H9 (cell line): Measurements from ENCODE around the gene KCNH1. TPM values are rescaled to one million over a fixed set of nuclear protein-coding genes. Genes with fewer than 3 reads are reported as not detected.

Experiments used
- DNase-seq: peaks from one replicate; pipeline ENCODE4 v3.0.0-alpha.2; 2017
- H2AFZ ChIP-seq: one replicate; pipeline ENCODE4 v1.6.1; 2013; ENCODE audit warnings: mild to moderate bottlenecking, low read length, control low read depth, moderate library complexity
- H2AK5ac ChIP-seq: 2 replicates; pipeline ENCODE4 v1.6.1; 2013; ENCODE audit warnings: low read length, control low read depth, mixed read lengths; ENCODE audit not compliant: insufficient read length
- H2BK120ac ChIP-seq: one replicate; pipeline ENCODE4 v1.6.1; 2013; ENCODE audit warnings: low read depth, mild to moderate bottlenecking, low read length, control low read depth, inconsistent platforms; ENCODE audit not compliant: poor library complexity, severe bottlenecking
- H2BK12ac ChIP-seq: 2 replicates; pipeline ENCODE4 v1.6.1; 2013; ENCODE audit warnings: low read length, control low read depth, mixed read lengths, low read depth; ENCODE audit not compliant: insufficient read length
- H2BK15ac ChIP-seq: 2 replicates; pipeline ENCODE4 v1.6.1; 2013; ENCODE audit warnings: low read depth, low read length, control low read depth
- H2BK20ac ChIP-seq: one replicate; pipeline ENCODE4 v1.6.1; 2013; ENCODE audit warnings: low read depth, mild to moderate bottlenecking, low read length, control low read depth, inconsistent platforms; ENCODE audit not compliant: poor library complexity, severe bottlenecking
- H2BK5ac ChIP-seq: 2 replicates; pipeline ENCODE4 v1.6.1; 2013; ENCODE audit warnings: low read length, control low read depth, mixed read lengths; ENCODE audit not compliant: insufficient read length
- H3K14ac ChIP-seq: 2 replicates; pipeline ENCODE4 v1.6.1; 2013; ENCODE audit warnings: low read length, control low read depth; ENCODE audit not compliant: insufficient read depth
- H3K18ac ChIP-seq: 2 replicates; pipeline ENCODE4 v1.6.1; 2013; ENCODE audit warnings: low read depth, mild to moderate bottlenecking, mixed read lengths, low read length, control low read depth; ENCODE audit not compliant: insufficient read length
- H3K23ac ChIP-seq: 2 replicates; pipeline ENCODE4 v1.6.1; 2013; ENCODE audit warnings: low read length, control low read depth, mixed read lengths, low read depth; ENCODE audit not compliant: insufficient read length
- H3K23me2 ChIP-seq: 2 replicates; pipeline ENCODE4 v1.6.1; 2013; ENCODE audit warnings: low read depth, mild to moderate bottlenecking, mixed read lengths, low read length, control low read depth; ENCODE audit not compliant: insufficient read length, poor library complexity, severe bottlenecking
- H3K27ac ChIP-seq: 2 replicates; pipeline ENCODE4 v1.5.1; 2013; ENCODE audit warnings: low read length, control low read depth, mixed read lengths, low read depth; ENCODE audit not compliant: insufficient read length
- H3K27me3 ChIP-seq: 2 replicates; pipeline ENCODE4 v1.6.1; 2013; ENCODE audit warnings: low read length, control low read depth, inconsistent platforms; ENCODE audit not compliant: insufficient read depth
- H3K4ac ChIP-seq: 2 replicates; pipeline ENCODE4 v1.6.1; 2013; ENCODE audit warnings: low read depth, mild to moderate bottlenecking, control low read depth, inconsistent platforms, low read length, moderate library complexity
- H3K4me1 ChIP-seq: 2 replicates; pipeline ENCODE4 v1.6.1; 2013; ENCODE audit warnings: low read length, control low read depth, inconsistent platforms; ENCODE audit not compliant: insufficient read depth
- H3K4me2 ChIP-seq: 2 replicates; pipeline ENCODE4 v1.6.1; 2013; ENCODE audit warnings: low read length, control low read depth, mixed read lengths; ENCODE audit not compliant: insufficient read length, insufficient read depth
- H3K56ac ChIP-seq: 2 replicates; pipeline ENCODE4 v1.6.1; 2013; ENCODE audit warnings: low read depth, mild to moderate bottlenecking, mixed read lengths, low read length, control low read depth; ENCODE audit not compliant: insufficient read length
- H3K79me1 ChIP-seq: 2 replicates; pipeline ENCODE4 v1.6.1; 2013; ENCODE audit warnings: low read depth, mild to moderate bottlenecking, moderate library complexity, low read length, control low read depth, inconsistent platforms; ENCODE audit not compliant: insufficient read depth, poor library complexity, severe bottlenecking
- H3K79me2 ChIP-seq: 2 replicates; pipeline ENCODE4 v1.6.1; 2013; ENCODE audit warnings: low read length, control low read depth, inconsistent platforms; ENCODE audit not compliant: insufficient read depth
- H3K9ac ChIP-seq: 2 replicates; pipeline ENCODE4 v1.6.1; 2013; ENCODE audit warnings: low read length, control low read depth, mixed read lengths; ENCODE audit not compliant: insufficient read length; ENCODE audit errors: extremely low read depth
- H3K9me3 ChIP-seq: one replicate; pipeline ENCODE4 v1.6.1; 2013; ENCODE audit warnings: low read depth, low read length, inconsistent platforms; ENCODE audit not compliant: control insufficient read depth
- H3T11ph ChIP-seq: one replicate; pipeline ENCODE4 v1.6.1; 2013; ENCODE audit warnings: mild to moderate bottlenecking, low read length, control low read depth, inconsistent platforms
- H4K20me1 ChIP-seq: one replicate; pipeline ENCODE4 v1.6.1; 2013; ENCODE audit not compliant: control insufficient read depth, insufficient read length, insufficient read depth
- H4K5ac ChIP-seq: 2 replicates; pipeline ENCODE4 v1.6.1; 2013; ENCODE audit warnings: low read depth, mild to moderate bottlenecking, mixed read lengths, low read length, control low read depth; ENCODE audit not compliant: insufficient read length
- H4K8ac ChIP-seq: replicated peaks from 2 replicates; pipeline ENCODE4 v1.6.1; 2013; ENCODE audit warnings: low read length, control low read depth, mixed read lengths, low read depth; ENCODE audit not compliant: insufficient read length
- H4K91ac ChIP-seq: 2 replicates; pipeline ENCODE4 v1.6.1; 2013; ENCODE audit warnings: low read depth, mild to moderate bottlenecking, moderate library complexity, mixed read lengths, low read length, control low read depth; ENCODE audit not compliant: insufficient read length
- H3K27ac Mint-ChIP-seq, 3 experiments: 2 replicates in 2 of 3; 3 replicates in 1 of 3; pipeline ENCODE4 v1.8.0; 2020 to 2021; ENCODE audit warnings: mixed read lengths in 3 of 3, mild to moderate bottlenecking in 1 of 3, moderate library complexity in 1 of 3
- H3K27me3 Mint-ChIP-seq: 2 replicates; pipeline ENCODE4 v1.8.0; 2021; ENCODE audit warnings: low read depth, mild to moderate bottlenecking, moderate library complexity, mixed read lengths
- H3K36me3 Mint-ChIP-seq, 3 experiments: 2 replicates in 2 of 3; 3 replicates in 1 of 3; pipeline ENCODE4 v1.8.0; 2020 to 2021; ENCODE audit warnings: low read depth in 3 of 3, mixed read lengths in 3 of 3; ENCODE audit not compliant: insufficient read depth in 1 of 3
- H3K4me1 Mint-ChIP-seq, 2 experiments: 2 replicates each; pipeline ENCODE4 v1.8.0; 2020; ENCODE audit warnings: mixed read lengths in 2 of 2
- H3K4me3 Mint-ChIP-seq, 2 experiments: 2 replicates in 1 of 2; 3 replicates in 1 of 2; pipeline ENCODE4 v1.8.0; 2020 to 2021; ENCODE audit warnings: mild to moderate bottlenecking in 2 of 2, mixed read lengths in 2 of 2, moderate library complexity in 1 of 2
- H3K9me3 Mint-ChIP-seq, 2 experiments: 2 replicates in 1 of 2; 3 replicates in 1 of 2; pipeline ENCODE4 v1.8.0; 2020; ENCODE audit warnings: mild to moderate bottlenecking in 2 of 2, mixed read lengths in 2 of 2, moderate library complexity in 1 of 2
- WGBS: extraction: QIAGEN DNeasy Blood & Tissue Kit; methylation state at CpG from one replicate; pipeline ENCODE4 v1.1.7; 2013; ENCODE audit warnings: missing lambda C conversion rate, low lambda C conversion rate, mixed read lengths; ENCODE audit not compliant: insufficient read length; ENCODE audit errors: extremely low coverage; 5-methylcytosine and 5-hydroxymethylcytosine counted together
- total RNA-seq: library from RNA; stranded (reverse); gene quantifications from 2 replicates; pipeline ENCODE4 v1.2.1, GENCODE V29; 2021
- TF ChIP-seq, protein P1 (sequence below): fragments of 200-600 bp; sonication (generic); conservative IDR thresholded peaks from 3 replicates; pipeline ENCODE4 v1.8.0; 2021; ENCODE audit warnings: antibody characterized with exemption, mild to moderate bottlenecking

Gene KCNH1
- total RNA-seq, 1 experiment from 2014 or later = 0.11 TPM

DNA sequence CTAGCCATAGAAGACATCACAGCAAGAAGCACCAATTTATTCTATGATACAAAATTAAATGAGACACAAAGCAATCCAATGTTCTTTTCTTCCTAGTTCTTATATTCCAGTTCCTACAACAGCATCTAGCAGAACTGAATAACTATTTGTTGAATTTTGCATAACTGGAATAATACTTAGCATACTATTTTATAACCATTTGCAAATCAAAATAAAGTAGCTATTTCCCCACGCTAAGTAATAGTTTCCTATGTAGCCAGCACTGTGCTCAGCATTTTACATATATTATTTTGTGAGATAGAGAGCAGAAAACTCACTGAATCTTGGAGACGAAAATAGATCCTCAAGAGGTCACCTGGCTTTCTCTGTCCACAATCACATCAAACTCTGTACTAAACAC, 42.1 kb downstream of the KCNH1 start:
- Histone ChIP-seq H3K79me1 (no peaks in the 10 kb centered on the region), H2AFZ (no peak overlapping the region), H4K5ac (no peak overlapping the region), H3K23ac (no peak overlapping the region), H4K20me1 (no peaks in the 10 kb centered on the region), H2BK20ac (no peak overlapping the region), H2BK15ac (no peak overlapping the region), H3K27ac (no peak overlapping the region), H2BK5ac (no peak overlapping the region), H4K91ac (no peak overlapping the region), H3K9ac (no peak overlapping the region), H4K8ac (no peak overlapping the region), H3K4ac (no peak overlapping the region), H3K4me1 (no peaks in the 10 kb centered on the region), H2AK5ac (no peak overlapping the region), H3K23me2 (no peaks in the 10 kb centered on the region), H3K79me2 (no peaks in the 10 kb centered on the region), H2BK120ac (no peak overlapping the region), H3K18ac (no peak overlapping the region), H3K4me2 (no peak overlapping the region), H3K27me3 (no peaks in the 10 kb centered on the region), H2BK12ac (no peak overlapping the region), H3K9me3 (no peaks in the 10 kb centered on the region), H3K56ac (no peak overlapping the region), H3K14ac (no peak overlapping the region), H3T11ph (no peak overlapping the region)
- no CpG with 5 or more reads among the region's 2 CpGs for WGBS
- H3K4me3 Mint-ChIP-seq = no peak overlapping the region
- no peaks in the 10 kb centered on the region; the same call in 1 of the 2 replicates for H3K27me3 Mint-ChIP-seq
- peaks cover 3 to 4% of the 10 kb centered on the region in 2 experiments; a peak in 2 of 5 replicates for H3K9me3 Mint-ChIP-seq
- TF ChIP-seq, protein P1, sequence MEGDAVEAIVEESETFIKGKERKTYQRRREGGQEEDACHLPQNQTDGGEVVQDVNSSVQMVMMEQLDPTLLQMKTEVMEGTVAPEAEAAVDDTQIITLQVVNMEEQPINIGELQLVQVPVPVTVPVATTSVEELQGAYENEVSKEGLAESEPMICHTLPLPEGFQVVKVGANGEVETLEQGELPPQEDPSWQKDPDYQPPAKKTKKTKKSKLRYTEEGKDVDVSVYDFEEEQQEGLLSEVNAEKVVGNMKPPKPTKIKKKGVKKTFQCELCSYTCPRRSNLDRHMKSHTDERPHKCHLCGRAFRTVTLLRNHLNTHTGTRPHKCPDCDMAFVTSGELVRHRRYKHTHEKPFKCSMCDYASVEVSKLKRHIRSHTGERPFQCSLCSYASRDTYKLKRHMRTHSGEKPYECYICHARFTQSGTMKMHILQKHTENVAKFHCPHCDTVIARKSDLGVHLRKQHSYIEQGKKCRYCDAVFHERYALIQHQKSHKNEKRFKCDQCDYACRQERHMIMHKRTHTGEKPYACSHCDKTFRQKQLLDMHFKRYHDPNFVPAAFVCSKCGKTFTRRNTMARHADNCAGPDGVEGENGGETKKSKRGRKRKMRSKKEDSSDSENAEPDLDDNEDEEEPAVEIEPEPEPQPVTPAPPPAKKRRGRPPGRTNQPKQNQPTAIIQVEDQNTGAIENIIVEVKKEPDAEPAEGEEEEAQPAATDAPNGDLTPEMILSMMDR = no peak
- peaks cover 0 to 4% (median 3%) of the 10 kb centered on the region in 3 experiments; a peak in 3 of 7 replicates for H3K36me3 Mint-ChIP-seq
- no peak overlapping the region; a peak in 1 of 7 replicates for H3K27ac Mint-ChIP-seq
- no peaks in the 10 kb centered on the region for H3K4me1 Mint-ChIP-seq
- DNase-seq = no peak
